Rectal smooth muscle tissue (tissue), 1 donor: Measurements from ENCODE around the gene DNAJC5.

ENCODE experiments used
- H3K27ac ChIP-seq: one replicate; pipeline ENCODE4 v1.7.0; 2013; ENCODE audit warnings: low read depth, low read length, inconsistent platforms
- H3K27me3 ChIP-seq: one replicate; pipeline ENCODE4 v1.7.0; 2013; ENCODE audit warnings: low read length; ENCODE audit not compliant: control insufficient read depth, insufficient read depth
- H3K36me3 ChIP-seq: one replicate; pipeline ENCODE4 v1.7.0; 2013; ENCODE audit warnings: low read length; ENCODE audit not compliant: control insufficient read depth, insufficient read depth
- H3K4me1 ChIP-seq: one replicate; pipeline ENCODE4 v1.7.0; 2013; ENCODE audit warnings: low read length; ENCODE audit not compliant: control insufficient read depth, insufficient read depth
- H3K4me3 ChIP-seq: one replicate; pipeline ENCODE4 v1.7.0; 2013; ENCODE audit warnings: low read length
- H3K9ac ChIP-seq: one replicate; pipeline ENCODE4 v1.7.0; 2013; ENCODE audit warnings: low read length

DNAJC5 gene

GRCh38 chr20:63979557-63980316, 84.8 kb downstream of the DNAJC5 start, which contains the start of gene SAMD10:
Gene SAMD10, minus strand, starts transcription at chr20:63979642. Its CDS starts 175 bp downstream, at chr20:63979467.
- Histone ChIP-seq H3K4me3 (peak within 1 kb of the TSS; percentile 72), H3K27me3 (no peaks in the 10 kb centered on the region), H3K9ac (no peak within 1 kb of the TSS), H3K27ac (peak within 1 kb of the TSS; percentile 28), H3K4me1 (peaks cover 4% of the 10 kb centered on the region), H3K36me3 (peaks cover 5% of the 10 kb centered on the region)

GRCh38 chr20:63980317-63980805, 85.4 kb downstream of the DNAJC5 start:
- H3K4me1 ChIP-seq, result peaks cover 4% of the 10 kb centered on the region
- H3K27ac ChIP-seq, result peak overlapping the region; percentile 28
- peaks cover 11% of the 10 kb centered on the region for H3K36me3 ChIP-seq
- H3K4me3 ChIP-seq, result peak overlapping the region; percentile 47
- H3K27me3 ChIP-seq, result no peaks in the 10 kb centered on the region
- H3K9ac ChIP-seq, result no peak overlapping the region

GRCh38 chr20:63980806-63981728, 86.1 kb downstream of the DNAJC5 start, which contains the start of gene PRPF6:
Gene PRPF6, plus strand, starts transcription at chr20:63981132. Its CDS starts 114 bp downstream, at chr20:63981246.
- peak within 1 kb of the TSS; percentile 80 for H3K9ac ChIP-seq
- peak within 1 kb of the TSS; percentile 99 for H3K4me3 ChIP-seq
- H3K36me3 ChIP-seq, result peaks cover 18% of the 10 kb centered on the region
- H3K4me1 ChIP-seq, result peaks cover 4% of the 10 kb centered on the region
- H3K27me3 ChIP-seq, result no peaks in the 10 kb centered on the region
- peak within 1 kb of the TSS; percentile 81 for H3K27ac ChIP-seq

- H3K36me3 ChIP-seq, result peaks cover 26% of the 10 kb centered on the region
- no peak overlapping the region for H3K4me3 ChIP-seq
- H3K9ac ChIP-seq, result no peak overlapping the region
Measured at GRCh38 chr20:63982937-63983336, 88.0 kb downstream of the DNAJC5 start.

More at GRCh38 chr20:63982937-63983336, 88.0 kb downstream of the DNAJC5 start:
- Histone ChIP-seq H3K27me3 (no peaks in the 10 kb centered on the region), H3K27ac (no peak overlapping the region), H3K4me1 (peaks cover 4% of the 10 kb centered on the region)
